HK-2 (cell line): ENCODE measurements around the gene CHMP1A.

ENCODE experiments used
- DNase-seq: peaks from one replicate; pipeline ENCODE4 v3.0.0-alpha.2; 2018; ENCODE audit not compliant: unreplicated experiment

The CHMP1A gene

DNA sequence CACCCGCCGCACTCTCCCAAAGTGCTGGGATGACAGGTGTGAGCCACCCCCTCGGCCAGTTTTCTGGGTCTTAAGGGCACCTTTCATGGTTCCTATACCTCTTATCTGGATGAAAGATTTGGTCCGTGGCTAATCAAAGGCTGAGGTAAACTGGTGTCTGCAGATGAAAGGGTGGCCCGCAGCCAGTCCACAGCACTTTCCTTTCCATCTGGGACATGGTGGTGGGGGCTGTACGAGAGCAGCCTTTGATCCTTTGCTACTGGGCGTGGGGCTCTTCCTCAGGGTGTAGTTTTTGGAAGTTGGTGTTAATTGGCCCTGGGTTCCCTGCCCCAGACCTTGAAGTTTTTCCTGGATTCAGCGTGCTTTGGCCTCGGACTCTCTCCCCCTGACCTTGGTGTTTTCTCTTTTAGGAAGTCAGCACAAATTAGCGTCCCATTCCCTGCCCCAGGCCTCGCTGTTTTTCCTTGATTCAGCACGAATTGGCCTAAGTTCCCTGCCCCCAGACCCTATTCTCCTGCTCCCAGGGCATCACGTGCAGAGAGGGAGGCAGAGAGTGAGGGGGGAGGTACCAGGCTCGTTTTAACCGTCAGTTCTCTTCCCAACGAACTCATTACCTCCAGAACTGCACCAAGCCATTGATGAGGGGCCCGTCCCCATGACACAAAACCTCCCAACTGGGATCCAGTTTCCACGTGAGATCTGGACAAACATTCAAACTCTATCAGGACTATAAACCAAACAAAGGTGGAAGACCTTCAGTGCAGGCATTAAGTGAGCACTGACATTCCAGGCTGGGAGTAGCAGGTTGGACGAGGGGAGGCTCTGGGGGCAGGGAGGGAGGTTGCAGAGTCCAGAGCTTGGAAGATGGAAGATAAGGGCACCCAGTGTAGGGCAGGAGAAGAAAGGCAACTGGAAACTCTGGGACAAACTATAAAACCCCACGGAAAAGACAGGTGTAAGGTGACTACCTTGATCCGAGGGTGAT, 32.4 kb downstream of the CHMP1A start:
- DNase-seq: no peak

DNA sequence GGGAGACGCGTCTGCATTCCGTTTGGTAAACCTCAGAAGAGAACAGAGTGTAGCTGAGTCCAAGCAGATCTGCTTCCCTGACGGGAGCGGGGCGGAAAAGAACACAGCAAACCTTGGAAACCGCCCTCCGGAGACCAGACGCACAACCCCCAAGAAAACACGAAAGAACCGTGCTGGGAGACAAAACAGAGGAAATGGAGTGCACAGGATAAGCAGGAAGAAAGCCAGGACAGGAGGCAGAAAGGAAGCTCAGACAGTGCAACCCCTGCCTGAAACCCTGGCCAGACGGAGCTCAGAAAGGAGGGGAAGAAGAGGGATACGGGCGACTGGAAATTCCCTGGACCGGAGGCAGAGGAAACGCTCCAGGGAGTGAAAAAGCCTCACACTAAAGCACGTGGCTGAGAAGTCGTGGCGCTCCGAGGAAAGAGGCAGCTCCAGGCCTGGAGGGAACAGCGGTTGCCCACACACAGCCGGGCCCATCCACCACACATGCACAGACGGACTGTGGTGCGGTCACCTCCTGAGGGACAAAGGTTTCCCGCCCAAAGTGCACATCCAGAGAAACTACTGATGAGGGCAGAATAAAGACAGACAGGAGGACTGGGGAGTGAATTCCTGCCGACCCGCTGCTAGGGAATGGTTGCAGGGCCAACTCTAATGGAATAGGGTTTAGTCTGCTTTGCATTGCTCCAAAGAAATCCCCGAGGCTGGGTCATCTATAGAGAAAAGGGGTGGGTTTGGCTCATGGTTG, 33.8 kb downstream of the CHMP1A start:
- no peak for DNase-seq

DNA sequence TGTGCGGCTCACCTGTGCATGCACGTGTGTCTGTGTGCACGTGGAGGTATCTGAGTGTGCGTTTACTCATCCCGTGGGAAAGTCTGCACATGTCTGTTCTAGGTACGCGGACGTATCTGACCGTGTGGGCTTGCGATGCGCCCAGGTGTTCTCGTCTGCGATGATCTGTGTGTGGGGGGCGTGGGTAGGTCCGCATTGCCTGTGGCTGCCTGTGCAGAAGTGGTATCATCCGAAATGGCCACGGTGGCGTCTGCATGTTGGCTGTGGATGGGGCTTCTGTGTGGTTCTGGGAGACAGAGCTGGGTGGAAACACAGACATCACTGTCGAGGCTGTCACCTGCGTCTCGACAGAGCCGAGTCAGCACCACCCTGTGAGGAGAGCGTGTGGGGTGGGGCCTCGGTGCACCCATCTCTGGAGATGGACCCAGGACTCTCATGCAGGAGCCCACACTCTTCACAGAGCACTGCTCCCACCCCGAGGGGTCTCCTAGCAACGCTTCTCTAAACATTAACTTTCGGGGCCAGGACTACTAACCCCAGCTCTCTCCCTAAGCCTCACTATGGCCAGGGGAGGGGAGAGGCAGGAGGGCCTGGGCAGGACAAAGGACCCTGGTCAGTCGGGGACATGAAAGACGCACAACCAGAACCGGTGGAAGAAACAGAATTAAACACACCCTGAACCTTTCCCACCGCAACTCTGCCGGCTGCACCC, 35.7 kb downstream of the CHMP1A start:
- no peak for DNase-seq

DNA sequence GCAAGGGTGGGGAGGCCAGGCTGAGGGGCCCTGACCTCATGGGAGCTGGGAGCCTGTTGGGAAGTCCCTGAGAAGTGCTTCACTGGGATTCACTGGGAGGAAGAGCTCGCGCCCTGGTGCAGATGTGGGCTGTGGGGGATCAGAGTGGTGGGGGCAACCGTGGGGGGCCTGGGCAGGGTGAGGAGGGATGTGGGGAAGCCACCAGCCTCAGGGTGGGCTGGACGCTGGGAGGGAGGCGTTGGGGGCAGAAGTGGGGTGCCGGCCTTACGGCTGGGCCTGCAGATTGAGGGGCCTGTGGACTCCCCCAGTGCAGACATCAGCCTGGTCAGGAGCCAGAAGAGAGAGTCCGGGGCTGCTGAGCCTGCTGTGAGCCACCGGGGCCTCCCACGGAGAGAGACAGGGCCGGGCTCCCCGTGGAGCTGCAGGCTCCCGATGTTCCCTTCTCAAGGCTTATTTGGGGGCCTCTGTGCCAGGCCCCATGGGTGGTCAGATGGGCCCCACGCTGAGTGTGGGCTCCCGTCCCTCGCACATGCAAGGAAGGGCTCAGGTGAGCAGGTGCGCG, 36.3 kb downstream of the CHMP1A start:
- no peak for DNase-seq

DNA sequence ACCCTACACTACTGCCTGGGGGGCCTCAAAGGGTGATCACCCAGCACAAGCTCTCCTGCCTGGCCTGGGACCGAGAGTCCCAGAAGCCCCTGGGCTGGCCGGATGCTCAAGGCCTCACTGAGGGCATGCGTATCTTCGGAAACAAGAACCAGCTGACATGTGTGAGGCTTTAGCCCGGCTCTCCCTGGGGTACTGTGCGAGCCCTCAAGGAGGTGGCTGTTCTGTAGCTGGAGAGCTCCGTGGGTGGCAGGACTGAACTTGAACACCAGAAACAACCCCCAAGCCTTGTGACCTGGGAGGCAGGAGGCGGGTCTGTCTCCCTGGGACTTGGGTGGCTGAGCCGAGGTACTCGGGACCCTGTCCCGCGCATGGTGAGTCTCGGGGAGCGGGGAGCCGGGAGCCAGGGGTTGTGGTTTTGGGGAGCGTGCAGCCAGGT, 37.1 kb downstream of the CHMP1A start:
- no peak for DNase-seq

DNA sequence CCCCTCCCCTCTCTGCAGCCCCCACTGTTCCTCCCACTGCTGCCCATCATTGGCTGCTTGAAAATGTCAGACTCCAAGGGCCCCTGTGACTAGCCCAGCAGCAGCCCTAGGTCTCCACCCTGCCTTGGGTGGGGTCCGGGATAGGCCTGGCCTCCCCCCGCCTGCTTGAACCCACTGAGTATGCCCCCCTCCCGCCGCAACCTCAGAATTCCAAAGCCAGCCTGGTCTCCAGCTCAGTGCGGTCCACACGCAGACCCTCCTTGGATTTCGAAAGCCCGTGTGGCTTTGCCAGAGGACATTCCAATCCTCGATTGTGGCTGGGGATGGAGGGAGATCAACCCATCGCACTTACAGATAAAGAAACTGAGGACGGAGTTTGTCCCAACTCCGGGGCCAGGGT, 37.7 kb downstream of the CHMP1A start:
- no peak for DNase-seq

DNA sequence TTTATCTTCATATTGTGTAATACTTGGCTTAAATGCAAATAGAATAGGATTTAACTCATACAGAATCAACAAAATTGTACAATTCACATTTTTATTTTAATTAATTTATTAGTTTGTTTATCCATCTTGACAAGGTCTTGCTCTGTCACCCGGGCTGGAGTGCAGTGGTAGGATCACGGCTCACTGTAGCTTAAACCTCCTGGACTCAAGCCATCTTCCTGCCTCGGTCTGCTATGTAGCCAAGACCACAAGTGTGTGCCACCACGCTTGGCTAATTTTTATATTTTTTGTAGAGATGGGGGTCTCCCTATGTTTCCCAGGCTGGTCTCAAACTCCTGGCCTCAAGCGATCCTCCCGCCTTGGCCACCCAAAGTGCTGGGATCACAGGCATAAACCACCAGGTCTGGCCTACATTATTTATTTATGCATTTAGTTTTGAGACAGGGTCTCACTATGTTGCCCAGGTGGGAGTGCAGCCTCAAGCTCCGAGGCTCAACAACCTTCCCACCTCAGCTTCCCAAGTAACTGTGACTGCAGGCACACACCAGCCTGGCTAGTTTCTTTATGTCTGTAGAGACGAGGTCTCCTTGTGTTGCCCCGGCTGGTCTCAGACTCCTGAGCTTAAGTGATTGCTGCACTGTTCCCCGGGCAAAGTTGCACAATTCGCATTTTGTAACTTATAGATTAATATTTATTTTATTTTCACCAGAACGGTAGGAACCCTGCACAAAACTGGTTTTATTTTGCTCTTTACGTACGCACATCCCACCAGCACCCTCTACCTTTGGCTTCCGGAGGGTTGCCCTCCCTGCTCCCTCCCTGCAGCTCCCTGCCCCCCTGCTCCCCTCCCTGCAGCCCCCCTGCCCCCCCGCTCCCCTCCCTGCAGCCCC, 39.2 kb downstream of the CHMP1A start:
- DNase-seq: no peak

DNA sequence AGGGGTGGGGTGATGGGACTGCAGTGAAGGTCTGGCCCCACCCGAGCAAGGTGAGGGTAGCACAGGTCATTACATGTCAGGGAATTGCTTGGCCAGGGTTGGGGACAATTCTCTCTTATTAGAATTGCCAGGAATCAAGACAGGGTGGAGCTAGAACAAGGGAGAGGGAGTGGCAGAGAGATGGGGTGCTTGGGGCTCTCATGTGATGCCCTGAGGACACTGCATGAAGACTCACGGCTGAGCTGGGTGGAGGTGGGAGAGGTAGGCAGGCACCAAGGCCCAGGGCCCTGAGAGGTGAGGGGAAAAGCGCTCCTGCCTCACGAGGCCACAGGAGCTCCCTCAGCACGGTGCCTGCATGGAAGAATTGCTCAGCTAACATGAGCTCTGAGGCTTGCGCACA, 40.5 kb downstream of the CHMP1A start:
- no peak for DNase-seq

DNA sequence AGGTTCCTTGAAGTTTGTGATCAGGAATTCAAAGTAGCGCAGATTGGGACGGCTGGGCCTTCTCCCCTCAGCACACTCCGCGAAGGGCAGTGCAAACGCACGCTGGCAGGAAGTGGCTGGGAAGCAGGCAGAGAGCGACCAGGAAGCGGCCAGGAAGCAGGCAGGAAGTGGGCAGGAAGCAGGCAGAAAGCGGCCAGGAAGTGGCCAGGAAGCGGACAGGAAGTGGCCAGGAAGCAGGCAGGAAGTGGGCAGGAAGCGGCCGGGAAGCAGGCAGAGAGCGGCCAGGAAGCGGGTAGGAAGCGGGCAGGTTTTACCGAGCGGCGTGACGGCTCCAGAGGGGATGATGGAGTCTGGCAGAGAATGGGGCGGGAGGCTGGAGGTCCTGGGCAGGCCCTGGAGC, 40.9 kb downstream of the CHMP1A start:
- no peak for DNase-seq

DNA sequence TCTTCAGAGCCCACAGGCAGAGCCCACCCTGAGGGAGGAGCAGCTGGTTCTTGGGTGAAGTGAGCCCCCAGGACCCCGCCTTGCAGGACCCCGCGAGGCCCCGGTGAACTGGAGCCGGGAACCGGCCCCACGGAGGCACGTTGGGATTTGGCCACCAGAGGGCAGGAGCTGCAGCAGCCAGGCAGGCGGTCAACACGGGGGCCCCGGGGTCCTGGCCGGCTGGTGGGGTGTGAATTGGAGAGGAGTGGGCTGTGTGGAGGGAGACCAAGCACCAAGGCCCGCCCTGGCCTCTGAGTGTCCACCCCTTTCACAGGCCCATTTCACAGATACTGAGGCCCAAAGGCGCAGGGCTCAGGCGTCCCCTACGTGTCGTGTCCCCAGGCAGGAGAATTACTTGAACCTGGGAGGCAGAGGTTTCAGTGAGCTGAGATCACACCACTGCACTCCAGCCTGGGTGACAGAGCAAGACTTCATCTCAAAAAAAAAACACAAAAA, 41.9 kb downstream of the CHMP1A start:
- no peak for DNase-seq

DNA sequence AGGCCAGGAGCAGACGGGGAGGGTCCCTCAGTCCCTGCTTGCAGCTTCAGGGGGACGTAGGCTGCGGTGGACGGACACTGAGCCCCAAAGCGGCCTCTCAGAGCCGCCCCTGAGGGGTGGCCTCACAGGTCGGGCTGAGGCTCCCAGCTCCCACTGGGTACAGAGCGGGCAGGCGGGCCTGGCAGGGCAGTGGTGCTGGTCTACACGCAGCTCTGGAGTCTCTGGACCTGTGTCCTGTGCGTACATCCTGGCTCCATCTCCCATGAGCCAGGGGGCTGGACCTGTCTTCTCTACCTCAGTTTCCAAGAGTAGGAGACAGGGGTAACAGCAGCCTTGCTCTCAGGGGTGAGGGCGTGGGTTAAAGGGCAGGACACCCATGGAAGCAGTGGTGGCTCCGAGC, 42.3 kb downstream of the CHMP1A start:
- no peak for DNase-seq

DNA sequence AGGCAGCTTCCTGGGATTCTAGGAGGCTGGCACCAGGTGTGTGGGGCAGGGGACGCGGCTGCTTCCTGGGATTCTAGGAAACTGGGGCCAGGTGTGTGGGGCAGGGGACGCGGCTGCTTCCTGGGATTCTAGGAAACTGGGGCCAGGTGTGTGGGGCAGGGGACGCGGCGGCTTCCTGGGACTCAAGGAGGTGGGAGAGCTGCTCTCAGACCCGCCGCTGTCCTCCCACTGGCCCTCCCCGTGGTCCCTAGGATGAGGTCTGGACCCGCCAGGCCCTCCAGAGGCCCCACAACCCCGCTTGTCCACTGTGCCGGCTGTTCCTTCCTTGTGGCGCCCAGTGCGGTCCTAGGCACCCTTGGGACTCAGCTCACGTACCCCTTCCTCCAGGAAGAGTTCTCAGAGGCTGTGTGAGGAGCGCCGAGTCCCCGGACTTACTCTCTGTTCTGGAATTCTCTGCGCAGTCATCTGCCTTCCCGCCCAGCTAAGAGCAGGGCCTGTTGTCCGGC, 43.5 kb downstream of the CHMP1A start:
- no peak for DNase-seq

DNA sequence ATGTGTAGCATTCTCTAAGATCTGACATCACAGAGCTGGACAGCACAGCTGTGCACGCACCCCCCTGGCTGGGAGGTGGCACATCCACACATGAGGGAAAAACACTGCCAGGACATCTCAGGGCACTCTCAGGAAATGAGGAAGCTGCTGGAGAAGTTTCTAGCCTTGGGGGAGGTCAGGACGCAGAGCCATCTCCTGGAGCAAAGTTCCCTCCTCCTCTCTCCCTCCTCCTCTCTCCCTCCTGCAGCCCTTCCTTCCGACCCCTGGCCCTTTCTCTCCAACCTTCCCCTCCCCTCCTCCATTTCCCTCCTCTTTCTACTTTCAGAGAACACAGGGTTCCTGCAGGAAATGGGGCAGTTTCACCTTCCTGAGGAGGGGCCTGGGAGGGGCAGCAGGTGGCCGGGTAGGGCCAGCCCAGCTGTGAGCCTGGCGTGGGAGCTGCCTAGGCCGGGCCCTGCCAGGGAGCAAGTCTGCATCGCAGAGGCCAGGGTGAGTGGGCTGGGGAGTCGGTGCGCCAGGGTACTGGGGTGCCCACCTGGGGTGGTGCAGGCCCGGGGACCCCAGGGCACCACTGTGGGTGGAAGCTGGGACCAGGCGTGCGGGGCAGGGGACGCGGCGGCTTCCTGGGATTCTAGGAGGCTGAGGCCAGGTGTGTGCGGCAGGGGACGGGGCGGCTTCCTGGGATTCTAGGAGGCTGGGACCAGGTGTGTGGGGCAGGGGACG, 44.1 kb downstream of the CHMP1A start, which contains the start of gene DPEP1:
Gene DPEP1 (plus strand): TSS at position 412 of the 723 bp plus-strand sequence. CDS start 16,769 bp downstream, outside the sequence.
- DNase-seq: no peak

DNA sequence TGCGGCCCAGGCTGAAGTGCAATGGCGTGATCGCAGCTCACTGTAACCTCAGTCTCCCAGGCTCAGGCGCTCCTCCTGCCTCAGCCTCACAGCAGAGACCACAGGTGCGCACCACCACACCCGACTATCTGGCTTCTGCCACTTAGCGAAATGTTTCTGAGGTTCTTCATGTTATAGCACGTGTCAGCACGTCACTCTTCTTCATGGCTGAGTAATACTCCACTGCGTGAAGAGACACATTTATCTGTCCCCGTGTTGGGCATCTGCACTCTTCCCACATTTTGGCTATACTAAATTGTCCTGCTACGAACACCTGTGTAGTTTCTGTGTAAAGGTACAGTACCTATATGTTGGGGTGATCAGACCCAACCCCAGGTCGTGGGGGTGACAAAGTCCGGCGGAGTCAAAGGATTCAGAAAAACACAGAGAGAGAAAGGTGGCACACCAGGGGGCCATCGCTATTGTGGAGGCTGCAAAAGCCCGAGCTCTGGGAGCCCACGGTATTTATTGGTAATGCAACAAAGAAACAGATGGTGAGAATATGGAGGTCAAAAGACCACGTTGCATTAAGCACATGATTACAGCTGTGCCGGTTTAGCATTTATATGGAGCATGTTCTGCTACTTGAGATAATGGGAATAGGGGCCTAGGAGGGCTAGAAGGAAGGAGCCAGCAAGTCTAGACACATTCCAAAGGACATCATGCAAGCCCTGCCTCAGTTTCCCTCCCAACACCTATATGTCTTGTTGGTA, 44.9 kb downstream of the CHMP1A start:
- DNase-seq: no peak

DNA sequence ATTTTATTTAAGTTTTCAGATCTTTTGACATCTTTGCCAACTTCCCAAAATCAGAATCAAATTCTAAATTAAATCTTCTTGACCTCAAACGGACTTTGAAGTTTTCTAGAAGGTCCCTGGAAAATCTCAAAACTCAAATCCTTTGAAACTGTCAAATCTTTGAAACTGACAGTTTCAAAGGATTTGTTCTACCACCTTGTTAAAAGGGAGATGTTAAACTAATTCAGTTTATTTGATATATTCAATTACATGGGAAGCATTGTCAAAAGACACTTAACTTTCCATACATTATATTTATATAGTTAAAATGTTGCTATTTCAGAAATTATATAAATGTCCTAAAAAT, 47.4 kb downstream of the CHMP1A start:
- no peak for DNase-seq

DNA sequence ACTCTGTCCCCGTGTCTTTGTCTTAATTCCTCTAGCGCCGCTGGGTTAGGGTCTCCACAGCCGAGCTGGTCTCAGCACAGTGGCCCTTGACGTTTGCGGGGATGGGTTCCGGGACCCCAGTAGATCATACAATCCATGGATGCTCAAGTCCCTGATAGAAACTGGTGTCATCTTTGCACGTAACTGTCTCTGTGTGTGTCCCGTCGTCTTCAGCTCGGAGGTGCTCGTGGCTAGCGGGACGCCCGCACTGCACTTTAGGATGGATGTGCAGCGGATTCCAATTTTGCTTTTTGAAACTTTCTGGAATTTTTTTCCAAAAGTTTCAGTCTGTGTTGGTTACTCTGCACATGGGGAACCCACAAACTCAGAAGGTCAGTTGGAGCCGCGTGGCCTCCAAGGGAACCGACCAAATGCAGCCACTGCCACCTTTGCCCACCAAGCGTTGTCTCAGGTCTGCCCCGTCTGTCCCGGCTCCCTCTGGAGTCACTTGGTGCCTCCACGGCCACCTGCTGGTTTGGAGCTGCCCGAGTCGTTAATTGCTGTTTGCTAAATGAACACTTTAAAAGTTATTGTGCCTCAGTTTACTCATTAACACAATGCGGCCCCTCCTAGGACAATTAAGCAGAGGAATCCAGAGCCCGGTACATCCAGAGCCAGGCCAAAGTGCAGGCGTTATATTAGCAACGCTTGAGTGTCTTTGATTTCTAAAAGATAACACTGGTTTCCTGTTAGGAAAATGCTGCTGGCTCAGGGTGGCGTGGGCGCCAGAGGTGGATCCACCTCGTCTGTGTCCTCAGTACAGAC, 49.4 kb downstream of the CHMP1A start:
- no peak for DNase-seq

DNA sequence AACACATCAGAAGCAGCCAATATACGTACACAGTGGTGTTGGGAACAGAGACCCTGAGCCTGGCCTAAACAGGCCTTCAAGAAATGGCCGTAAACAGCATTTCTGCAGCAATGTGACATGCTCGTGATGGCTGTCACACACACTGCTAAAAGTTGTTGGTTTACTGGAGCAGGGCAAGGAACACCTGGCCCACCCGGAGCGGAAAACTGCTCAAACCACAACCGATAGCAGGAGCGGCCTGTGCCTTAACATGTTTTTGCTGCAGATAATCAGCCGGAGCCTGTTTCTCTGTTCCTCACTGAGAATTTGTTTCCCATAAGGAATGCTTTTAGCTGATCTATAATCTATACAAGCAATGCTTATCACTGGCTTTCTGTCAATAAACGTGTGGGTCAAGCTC, 50.1 kb downstream of the CHMP1A start:
- no peak for DNase-seq

DNA sequence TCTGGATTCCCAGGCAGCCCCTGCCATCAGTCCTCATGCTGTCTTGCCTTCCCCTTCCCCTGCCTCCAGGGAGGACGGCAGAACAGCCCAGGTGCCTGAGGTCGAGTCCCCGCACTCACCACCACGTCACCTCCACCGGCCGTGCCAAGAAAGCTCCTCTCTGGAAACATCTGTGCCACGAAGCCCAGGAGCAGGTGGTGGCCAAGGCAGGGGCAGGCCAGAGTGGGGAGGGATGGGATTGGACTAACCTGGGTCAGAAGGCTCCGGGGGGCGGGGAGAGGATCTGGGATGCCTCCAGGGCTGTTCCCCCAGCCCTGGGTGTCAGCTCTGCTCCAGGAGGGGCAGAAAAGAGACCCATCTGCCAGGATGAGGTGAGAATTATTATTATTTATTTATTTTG, 51.5 kb downstream of the CHMP1A start:
- no peak for DNase-seq
